Femur (tissue), 1 donor: ENCODE measurements around the gene C1QTNF5.

Source experiments
- DNase-seq: peaks from one replicate; pipeline ENCODE4 v3.0.0-alpha.2; 2017

C1QTNF5 gene

DNA sequence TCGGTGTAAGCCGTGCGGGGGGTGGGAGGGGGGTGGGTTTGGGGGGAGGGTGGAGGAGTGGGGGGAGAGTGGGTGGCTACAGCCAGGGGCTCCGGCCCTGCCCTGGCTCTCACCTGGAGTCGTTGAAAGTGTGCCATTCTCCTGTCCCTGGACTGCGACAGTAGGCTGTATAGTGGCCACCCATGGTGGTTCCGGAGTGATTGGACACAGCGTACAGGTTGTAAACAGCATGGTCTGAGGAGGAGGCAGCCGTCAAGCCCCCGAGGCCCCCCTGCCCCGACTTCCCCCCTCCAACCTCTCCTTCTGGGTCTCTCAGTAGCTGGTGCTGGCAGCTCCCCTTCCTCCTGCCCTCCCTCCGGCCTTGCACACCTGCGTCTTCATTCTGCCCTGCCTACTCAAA is 16.4 kb upstream of the C1QTNF5 start:
- no peak for DNase-seq

DNA sequence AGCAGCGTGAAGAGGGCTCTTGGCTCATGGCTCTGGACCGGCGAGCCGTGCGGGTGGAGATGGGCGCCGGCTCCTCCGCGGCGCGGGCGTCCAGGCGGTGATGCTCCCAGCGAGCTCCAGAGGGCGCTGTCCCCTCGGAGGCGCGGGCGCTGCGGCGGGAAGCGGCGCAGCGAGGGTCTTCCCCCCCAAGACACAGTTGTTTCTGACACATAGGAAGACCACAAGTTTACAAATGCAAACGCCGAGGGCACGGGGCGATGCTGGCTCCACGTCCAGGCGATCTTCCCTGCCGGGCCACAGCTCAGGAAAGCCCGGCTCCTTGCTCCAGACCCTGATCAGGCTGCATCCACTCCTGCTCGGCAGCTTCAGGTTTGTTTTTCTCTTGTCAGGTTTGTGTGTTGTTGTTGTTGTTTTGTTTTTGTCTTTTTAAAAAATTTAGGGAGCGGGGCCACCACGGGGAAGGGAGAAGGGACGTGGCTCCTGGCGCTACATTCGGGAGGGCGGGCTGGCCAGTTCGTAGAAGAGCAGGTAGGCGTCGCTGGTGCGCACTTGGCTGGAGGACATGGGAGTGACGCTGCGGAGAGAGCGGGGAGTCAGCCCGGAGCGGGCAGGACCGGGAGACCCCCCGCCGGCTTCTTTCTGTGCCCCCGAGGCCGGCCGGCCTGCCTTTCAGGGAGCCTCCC is 15.8 kb upstream of the C1QTNF5 start:
- DNase-seq: peak; percentile 92

DNA sequence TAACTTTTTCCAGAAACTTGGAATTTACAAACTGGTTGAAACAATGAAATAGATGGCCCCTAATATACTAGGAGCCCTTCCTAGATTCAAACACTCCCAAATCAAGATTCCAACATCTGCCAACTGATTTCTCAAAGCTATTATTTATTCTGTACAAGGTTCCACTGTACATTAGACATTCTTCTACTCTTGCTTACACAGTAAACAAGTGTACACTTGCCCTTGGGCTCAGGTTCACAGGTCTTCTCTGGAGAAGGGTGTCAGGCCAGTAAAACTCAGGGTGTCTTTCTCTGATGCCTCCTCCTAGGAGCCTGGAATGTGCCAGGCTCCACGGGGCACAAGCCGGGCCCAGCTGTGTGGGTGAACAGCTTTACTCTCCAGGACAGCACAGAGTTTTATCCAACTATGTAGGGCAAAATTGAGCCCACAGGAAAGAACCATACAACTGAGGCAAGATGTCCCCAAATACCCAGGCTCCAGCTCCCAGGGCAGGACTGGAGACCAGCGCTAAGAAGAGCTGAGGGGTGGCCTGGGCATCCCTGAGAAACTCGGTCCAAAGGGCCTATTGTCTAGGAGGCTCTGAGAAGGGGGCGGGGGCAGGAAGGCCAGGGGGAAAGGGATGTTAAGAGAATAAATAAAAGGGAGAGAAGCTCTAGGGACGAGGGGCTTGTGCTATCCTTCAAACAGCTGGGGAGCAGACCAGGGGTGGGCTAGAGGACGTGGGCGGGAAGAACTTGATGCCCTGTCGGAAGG is 14.6 kb upstream of the C1QTNF5 start:
- no peak for DNase-seq

DNA sequence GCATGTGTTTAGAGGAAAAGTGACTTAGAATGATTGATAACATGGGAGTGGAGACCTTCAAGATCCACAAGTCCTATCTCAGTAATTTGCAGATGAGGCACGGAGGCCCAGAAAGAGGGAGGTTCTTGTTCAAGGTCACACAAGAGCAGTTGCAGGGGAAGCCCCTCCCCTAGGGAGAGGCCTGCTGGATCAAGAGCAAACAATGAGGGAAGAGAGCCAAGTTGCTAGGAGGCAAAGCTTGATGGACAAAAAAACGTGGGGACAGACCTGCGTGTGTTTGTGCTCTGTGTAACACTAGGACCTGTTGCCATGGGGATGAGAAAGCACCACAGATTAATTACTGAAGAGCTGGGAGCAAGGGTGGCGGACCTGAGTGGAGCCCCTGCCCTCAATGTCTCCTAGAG is 12.2 kb upstream of the C1QTNF5 start:
- peak; percentile 43 for DNase-seq

DNA sequence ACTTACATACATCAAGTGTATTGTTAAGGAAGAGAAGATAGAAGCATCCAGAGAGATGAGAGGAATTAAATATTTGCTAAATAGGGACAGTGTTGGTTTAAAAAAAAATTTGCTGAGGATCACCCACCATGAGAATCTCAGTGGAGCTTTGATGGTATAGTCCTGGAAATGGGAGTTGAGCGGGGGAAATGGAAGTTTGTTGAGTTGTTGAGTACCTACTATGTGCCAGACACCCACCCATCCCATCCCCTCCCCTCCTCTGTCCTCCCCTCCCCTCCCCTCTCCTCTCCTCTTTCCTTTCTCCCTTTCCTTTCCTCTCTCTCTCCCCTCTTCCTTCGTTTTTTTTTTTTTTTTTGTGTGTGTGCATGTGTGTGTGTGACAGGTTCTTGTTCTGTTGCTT is 10.5 kb upstream of the C1QTNF5 start:
- DNase-seq: no peak

DNA sequence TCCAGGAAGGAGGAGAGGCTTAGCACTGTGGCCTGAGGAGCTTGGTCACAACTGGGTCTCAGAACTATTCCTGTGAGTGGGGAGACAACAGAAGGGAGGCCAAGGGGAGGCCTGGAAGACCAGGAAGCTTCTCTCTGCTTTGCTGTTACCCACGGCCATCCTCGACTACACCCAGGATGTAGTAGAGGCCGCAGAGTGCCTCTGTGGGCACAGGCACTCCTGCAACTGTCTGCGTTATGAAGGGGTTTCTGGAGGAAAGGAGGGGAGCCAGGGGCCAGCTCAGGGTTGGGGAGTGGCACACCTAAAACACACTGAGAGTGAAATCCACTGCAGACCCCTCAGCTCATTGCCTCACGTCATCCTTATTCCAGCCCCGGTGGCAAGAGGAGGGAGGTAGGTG is 9.6 kb upstream of the C1QTNF5 start:
- DNase-seq: no peak

DNA sequence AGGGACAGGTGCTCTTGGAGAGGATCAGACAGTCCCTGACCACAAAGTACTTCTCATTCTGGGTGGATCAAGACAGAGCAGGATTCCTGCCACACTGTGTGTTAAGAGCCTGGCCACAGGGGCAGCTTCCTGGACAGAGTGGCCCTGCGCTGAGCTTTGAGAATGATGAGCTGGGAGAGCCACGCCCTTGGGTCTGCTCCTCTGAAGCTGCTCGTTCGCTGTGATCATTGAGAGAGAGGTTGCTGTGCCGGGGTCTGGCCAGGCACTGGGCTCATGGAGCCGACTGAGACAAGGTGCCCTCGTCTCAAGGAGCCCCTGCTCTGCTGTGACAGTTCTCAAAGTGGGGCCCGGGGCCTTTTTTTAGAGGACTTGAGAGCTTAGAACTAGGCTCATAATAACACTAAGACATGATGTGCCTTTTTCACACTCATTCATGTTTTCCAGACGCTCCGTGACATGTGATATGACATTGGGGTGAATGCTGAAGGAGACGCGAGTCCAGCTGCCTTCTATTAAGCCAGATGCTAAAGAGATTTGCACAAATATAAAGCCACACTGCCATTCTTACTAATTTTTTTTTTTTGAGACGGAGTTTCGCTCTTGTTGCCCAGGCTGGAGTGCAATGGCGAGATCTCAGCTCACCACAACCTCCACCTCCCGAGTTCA is 7.4 kb upstream of the C1QTNF5 start:
- peak; percentile 32 for DNase-seq

DNA sequence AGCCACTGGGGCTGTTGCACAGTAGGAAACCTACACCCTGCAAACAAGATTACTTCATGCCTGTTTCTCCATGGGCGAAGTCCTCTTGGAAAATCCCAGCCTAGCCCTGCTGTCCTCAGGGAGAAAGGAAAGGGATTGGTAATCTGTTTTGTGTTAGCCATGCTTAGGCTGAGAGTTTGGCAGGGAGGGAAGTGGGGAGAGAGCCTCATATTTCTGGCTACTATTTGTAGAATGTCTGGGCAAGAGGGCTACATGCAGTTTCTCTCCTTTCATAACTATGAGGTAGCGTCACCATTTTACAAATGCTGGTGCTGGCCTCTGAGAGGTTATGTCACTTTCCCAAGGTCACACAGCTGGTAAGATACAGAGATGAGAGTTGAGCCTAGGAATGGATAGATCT is 6.6 kb upstream of the C1QTNF5 start:
- DNase-seq: no peak

DNA sequence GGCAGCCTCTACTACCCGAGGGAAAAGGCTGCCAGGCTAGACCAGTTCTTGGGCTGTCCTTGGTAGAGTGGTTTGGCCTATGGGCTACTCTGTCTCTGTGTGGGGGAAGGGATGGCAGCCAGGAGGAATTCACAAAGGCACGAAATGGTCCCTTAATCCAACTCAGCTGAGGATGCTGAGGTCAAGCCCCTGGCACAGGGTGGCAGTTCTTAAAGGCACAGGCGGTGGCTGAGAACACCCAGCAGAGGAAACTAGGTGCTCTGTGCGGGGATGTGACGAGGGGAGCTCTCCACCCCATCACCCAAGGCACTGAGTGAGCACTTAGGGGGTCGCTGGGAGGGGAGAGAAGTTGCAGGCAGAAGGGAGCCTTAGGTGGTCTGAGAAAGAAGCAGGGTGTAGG is 5.9 kb upstream of the C1QTNF5 start, which contains the start of gene MFRP:
MFRP (minus strand) TSS at position 101 of the 400 bp plus-strand sequence. CDS start 192 bp downstream, outside the sequence.
- no peak for DNase-seq

DNA sequence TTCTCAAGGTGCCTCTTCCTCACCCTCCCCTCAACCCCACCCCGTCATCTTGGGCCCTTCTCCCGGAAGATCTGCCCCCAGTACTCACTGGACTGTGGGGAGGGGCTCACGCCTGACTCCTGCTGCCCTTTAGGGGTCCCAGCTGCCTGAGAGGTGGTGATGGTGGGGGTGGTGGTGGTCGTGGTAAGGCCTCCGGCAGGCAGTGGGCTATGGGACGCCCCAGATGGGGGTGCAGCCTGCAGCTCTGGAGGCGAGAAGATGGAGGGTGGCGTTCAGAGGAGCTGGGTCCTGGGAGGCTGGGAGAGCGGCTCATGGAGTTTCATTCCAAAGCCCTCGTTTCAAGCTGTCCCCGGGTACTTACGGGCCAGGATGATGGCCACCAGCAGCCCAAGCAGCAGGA is 5.0 kb upstream of the C1QTNF5 start:
- no peak for DNase-seq

DNA sequence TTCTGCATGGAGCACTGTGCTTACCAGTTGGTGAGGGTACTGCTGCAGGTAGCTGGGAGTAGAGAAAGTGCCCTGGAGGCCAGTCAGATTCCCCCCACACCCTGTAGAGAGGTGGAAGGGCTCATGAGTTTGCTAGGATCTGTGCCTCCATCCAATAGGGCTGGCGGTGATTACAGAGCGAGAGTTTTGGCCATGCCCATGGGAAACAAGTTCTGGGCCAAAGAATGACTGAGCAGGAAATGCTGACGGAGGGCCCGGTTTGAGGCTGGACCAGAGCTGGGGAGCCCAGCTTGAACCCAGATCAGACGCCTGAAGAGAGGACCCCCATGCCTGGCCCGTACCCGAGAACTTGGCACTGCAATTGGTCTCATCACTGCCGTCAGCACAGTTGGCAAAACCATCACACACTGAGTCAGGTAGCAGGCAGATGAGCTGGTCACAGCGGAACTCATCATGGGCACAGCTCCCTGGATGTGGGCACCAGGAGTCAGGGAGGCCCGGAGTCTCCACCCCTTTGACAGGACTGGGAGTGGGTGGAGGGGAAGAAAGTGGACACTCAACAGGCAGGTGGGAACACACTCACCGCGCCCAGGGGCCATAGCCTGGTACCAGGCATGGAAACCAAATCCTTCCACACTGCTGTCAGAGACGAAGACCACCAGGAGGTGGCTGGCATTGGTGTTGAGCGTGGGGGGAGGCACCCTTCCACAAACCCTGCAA is 3.8 kb upstream of the C1QTNF5 start:
- no peak for DNase-seq

DNA sequence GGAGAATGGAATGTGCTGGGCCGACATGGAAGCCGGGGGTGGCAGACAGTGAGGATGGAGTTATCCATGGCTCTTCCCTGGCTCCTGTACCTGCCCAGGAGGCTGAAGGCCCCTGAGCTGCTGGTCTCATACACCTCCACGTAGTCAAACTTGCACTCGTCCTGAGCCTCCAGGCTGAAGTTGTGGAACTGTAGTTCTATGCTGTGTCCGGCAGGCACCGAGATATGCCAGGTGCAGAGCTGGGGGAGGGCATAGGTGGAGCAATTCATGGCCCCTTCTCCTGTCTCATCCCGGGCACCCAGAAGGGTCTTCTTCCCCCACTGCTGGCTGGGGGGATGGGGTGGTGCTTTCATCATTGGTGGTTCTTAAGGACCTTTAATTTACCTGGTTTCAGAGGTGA is 3.0 kb upstream of the C1QTNF5 start:
- DNase-seq: no peak

DNA sequence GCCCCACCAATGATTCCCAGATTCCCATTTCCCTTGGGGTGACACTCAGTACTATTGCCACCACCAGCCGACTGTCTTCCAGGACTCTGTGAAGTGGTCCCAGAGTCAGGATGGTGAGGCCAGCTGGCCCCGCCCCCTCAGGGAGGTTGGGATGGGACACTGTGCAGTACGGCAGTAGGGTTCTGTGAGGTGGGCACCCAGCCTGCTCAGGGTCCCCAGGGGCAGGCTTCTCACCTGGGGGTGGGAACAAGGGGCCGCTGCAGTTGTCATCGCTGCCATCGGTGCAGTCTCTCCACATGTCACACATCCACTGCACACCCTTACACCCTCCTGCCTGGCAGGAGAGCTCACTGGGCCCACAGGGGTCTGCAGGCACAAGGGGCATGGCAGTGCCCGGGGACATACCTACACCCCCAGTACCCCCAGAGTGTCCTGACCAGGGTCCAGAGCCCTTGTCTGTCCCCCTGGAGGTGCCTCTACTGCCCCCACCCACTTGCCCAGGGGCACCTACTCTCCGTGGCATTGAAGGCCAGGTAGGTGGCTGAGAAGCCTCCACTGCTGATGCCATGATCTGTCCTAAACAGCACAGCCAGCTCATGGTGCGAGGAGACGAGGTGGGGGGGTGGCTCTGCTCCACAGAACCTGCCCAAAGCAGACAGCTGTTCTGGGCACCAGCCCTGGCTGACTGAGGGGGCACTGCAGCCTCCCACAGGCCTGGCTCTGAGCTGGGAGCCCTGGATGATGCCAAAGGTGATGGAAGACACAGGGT is 1.9 kb upstream of the C1QTNF5 start:
- peak; percentile 43 for DNase-seq

DNA sequence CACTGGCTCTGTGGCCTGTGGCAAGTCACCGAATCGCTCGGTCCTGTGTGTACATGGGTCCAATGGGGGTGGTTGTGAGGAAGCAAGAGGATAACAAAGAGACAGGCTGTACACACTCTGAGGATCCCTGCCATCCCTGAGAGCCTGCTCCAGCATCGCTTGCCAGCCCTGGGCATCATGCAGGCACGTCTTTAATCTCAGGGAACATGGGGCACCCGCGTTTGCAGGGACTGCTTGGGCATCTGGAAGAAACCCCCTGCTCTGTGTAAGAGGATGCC is 1.3 kb upstream of the C1QTNF5 start:
- peak; percentile 33 for DNase-seq

DNA sequence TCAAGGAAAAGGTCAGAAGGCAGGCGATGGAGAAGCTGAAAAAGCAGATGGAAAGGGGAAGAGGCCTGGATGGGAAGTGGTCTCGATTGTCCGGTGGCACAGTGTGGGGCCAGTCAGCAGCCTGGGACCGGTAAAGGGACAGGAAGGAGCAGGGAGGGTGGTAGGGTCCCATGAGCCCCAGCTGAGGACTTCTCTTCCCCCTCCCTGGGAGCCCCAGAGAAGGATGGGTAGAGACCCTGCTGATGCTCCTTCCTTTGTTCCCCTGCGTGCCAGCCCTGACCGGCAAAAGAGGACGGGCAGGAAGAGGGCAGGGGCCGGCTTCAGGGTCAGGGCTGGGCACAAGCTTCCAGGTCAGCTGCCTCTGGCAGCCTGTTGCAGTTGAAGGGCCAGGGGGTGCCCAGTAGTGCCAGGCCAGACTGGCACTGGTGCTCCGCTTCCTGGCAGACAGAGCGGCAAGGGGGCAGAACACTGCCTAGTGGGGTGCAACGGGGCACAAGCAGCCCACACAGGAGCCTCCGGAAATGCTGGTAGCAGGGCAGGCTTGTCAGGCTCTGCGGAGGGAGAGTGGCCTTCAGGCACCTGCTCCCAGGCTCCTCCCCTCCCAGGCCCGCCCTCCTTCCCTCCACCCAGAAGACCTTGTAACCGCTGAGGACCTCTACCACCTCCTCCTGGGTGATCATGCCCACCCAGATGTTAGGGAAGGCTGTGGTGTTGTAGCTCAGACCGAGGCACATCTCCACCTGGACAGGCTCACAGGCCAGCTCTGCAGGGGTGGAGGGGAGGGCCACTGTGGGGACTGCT is 739 bp upstream of the C1QTNF5 start:
- DNase-seq: peak; percentile 55

DNA sequence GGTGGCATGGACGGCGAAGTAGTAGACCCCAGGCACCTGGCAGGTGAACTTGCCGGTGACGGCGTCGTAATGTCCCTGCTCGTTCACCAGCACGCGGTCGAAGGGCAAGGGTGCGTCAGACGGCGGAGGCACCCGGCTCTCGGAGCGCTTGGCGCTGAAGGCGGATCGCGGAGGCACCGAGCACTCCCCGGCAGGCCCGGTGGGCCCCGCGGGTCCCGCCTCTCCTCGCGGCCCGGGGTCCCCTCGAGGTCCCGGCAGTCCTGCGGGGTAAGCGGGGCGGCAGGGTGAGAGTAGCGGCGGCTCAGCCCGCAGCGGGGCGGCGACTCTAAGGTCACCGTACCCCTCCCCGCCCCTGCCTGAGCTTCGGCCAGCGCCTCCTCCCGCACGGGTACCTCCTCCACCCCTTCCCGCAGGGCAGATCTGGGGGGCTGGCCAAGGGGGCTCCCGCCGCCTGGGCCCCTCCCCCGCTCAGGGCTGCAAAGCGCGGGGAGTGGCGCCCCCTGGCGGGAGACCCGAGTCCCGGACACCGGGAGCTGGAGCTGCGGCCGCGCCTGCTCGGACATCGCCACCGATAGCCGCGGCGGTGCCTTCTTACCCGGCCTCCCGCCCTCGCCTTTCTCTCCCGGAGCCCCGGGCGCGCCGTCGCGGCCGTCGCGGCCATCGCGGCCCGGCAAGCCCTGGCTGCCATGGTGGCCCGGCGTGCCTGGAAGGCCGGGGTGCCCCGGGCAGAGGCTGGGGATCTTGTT is 921 bp downstream of the C1QTNF5 start:
- peak; percentile 84 for DNase-seq

DNA sequence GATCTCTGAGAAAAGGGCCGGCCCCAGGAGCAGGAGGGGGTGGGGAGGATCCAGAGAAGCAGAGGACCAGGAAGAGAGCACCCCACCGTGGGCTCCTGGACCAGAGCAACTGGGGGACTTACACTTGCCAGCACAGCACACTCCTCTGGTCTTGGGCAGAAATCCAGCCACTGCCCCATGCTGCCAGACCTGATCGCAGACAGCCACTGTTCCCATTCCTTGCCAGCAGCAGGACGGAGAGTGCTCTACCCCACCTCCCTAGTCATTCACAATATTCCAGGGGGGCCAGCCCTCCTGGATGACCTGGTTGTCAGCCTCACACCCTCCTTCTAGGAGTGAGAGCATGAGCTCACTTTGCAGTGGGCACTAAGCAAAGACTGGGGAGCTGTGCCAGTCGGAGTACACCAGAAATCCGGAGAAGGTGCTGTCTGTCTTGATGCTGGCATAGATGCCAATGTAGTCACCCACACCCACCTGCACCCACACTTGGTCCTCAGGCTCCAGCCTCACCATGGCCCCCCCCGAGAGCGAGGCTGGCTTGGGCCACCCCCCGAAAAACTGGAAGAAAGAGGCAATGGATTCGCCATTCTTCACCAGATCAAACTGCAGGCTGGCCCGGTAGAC is 1.6 kb downstream of the C1QTNF5 start:
- DNase-seq: peak; percentile 45

DNA sequence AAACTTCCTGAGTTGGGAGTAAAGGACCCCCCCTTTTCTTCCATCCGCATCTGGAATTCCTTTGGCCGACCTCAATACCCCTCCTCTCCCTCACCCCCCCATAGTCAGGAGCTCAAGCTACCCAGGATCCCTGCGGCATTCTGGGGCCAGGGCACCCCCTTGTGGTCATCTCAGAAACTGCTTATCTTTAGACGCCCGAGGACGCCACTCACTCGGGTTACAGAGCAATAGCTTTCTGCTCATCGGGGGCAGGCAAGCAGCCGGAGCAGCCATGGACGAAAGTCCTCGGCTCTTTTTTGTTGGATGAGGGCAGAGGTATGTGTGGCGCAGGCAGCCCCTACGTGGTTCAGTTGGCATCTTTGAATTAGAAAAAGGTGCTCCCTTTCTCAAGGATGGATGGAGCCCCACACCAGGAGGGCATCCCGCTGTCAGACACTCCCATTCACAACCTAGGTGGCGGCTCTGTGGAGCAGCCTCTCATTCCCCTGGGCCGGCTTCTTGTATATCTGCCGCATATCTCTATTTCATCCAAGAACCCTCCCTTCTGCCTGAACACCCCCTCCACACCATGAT is 2.3 kb downstream of the C1QTNF5 start:
- peak; percentile 87 for DNase-seq

DNA sequence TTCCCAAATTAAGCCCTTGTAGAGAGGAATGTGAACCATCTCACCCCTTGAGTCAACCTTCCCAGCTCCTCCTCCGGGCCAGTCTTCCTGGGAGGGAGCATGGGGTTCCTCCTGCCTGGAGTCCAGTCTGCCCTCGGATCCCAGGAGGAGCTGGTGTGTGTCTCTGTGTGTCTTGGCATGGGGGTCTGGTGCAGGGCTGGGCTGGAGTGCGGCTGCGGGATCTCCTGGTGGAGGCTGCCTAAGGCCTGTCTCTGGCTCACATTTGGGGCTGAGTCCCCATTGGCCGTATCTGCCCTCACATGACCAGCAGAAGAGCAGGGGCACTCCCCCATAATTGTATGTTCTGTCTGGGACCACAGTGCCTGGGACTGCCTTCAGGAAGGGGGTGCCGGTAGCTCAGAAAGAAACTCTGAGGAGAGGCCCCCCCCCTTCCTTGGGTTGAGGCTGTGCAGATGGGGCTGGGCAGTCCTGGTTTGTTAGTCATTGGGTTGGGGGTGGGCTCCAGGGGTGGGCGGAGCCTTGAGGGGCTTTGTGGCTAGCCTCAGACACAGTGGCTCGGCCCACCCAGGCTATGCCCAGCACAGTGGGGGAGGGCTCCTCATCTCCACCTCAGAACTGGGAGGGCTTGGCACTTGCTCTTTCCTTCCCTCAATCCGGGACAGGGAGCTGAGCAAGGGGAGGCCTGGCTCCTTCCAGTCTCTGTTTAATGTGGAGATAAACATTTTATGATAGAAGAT is 2.9 kb downstream of the C1QTNF5 start:
- peak; percentile 86 for DNase-seq
